H9 (cell line): Measurements from ENCODE around the gene ROR1. TPM values are rescaled to one million over a fixed set of nuclear protein-coding genes. Genes with fewer than 3 reads are reported as not detected.

Experiments used
- DNase-seq: peaks from one replicate; pipeline ENCODE4 v3.0.0-alpha.2; 2017
- H2AFZ ChIP-seq: one replicate; pipeline ENCODE4 v1.6.1; 2013; ENCODE audit warnings: mild to moderate bottlenecking, low read length, control low read depth, moderate library complexity
- H2AK5ac ChIP-seq: 2 replicates; pipeline ENCODE4 v1.6.1; 2013; ENCODE audit warnings: low read length, control low read depth, mixed read lengths; ENCODE audit not compliant: insufficient read length
- H2BK120ac ChIP-seq: one replicate; pipeline ENCODE4 v1.6.1; 2013; ENCODE audit warnings: low read depth, mild to moderate bottlenecking, low read length, control low read depth, inconsistent platforms; ENCODE audit not compliant: poor library complexity, severe bottlenecking
- H2BK12ac ChIP-seq: 2 replicates; pipeline ENCODE4 v1.6.1; 2013; ENCODE audit warnings: low read length, control low read depth, mixed read lengths, low read depth; ENCODE audit not compliant: insufficient read length
- H2BK15ac ChIP-seq: 2 replicates; pipeline ENCODE4 v1.6.1; 2013; ENCODE audit warnings: low read depth, low read length, control low read depth
- H2BK20ac ChIP-seq: one replicate; pipeline ENCODE4 v1.6.1; 2013; ENCODE audit warnings: low read depth, mild to moderate bottlenecking, low read length, control low read depth, inconsistent platforms; ENCODE audit not compliant: poor library complexity, severe bottlenecking
- H2BK5ac ChIP-seq: 2 replicates; pipeline ENCODE4 v1.6.1; 2013; ENCODE audit warnings: low read length, control low read depth, mixed read lengths; ENCODE audit not compliant: insufficient read length
- H3K14ac ChIP-seq: 2 replicates; pipeline ENCODE4 v1.6.1; 2013; ENCODE audit warnings: low read length, control low read depth; ENCODE audit not compliant: insufficient read depth
- H3K18ac ChIP-seq: 2 replicates; pipeline ENCODE4 v1.6.1; 2013; ENCODE audit warnings: low read depth, mild to moderate bottlenecking, mixed read lengths, low read length, control low read depth; ENCODE audit not compliant: insufficient read length
- H3K23ac ChIP-seq: 2 replicates; pipeline ENCODE4 v1.6.1; 2013; ENCODE audit warnings: low read length, control low read depth, mixed read lengths, low read depth; ENCODE audit not compliant: insufficient read length
- H3K23me2 ChIP-seq: 2 replicates; pipeline ENCODE4 v1.6.1; 2013; ENCODE audit warnings: low read depth, mild to moderate bottlenecking, mixed read lengths, low read length, control low read depth; ENCODE audit not compliant: insufficient read length, poor library complexity, severe bottlenecking
- H3K27ac ChIP-seq: 2 replicates; pipeline ENCODE4 v1.5.1; 2013; ENCODE audit warnings: low read length, control low read depth, mixed read lengths, low read depth; ENCODE audit not compliant: insufficient read length
- H3K27me3 ChIP-seq: 2 replicates; pipeline ENCODE4 v1.6.1; 2013; ENCODE audit warnings: low read length, control low read depth, inconsistent platforms; ENCODE audit not compliant: insufficient read depth
- H3K4ac ChIP-seq: 2 replicates; pipeline ENCODE4 v1.6.1; 2013; ENCODE audit warnings: low read depth, mild to moderate bottlenecking, control low read depth, inconsistent platforms, low read length, moderate library complexity
- H3K4me1 ChIP-seq: 2 replicates; pipeline ENCODE4 v1.6.1; 2013; ENCODE audit warnings: low read length, control low read depth, inconsistent platforms; ENCODE audit not compliant: insufficient read depth
- H3K4me2 ChIP-seq: 2 replicates; pipeline ENCODE4 v1.6.1; 2013; ENCODE audit warnings: low read length, control low read depth, mixed read lengths; ENCODE audit not compliant: insufficient read length, insufficient read depth
- H3K56ac ChIP-seq: 2 replicates; pipeline ENCODE4 v1.6.1; 2013; ENCODE audit warnings: low read depth, mild to moderate bottlenecking, mixed read lengths, low read length, control low read depth; ENCODE audit not compliant: insufficient read length
- H3K79me1 ChIP-seq: 2 replicates; pipeline ENCODE4 v1.6.1; 2013; ENCODE audit warnings: low read depth, mild to moderate bottlenecking, moderate library complexity, low read length, control low read depth, inconsistent platforms; ENCODE audit not compliant: insufficient read depth, poor library complexity, severe bottlenecking
- H3K79me2 ChIP-seq: 2 replicates; pipeline ENCODE4 v1.6.1; 2013; ENCODE audit warnings: low read length, control low read depth, inconsistent platforms; ENCODE audit not compliant: insufficient read depth
- H3K9ac ChIP-seq: 2 replicates; pipeline ENCODE4 v1.6.1; 2013; ENCODE audit warnings: low read length, control low read depth, mixed read lengths; ENCODE audit not compliant: insufficient read length; ENCODE audit errors: extremely low read depth
- H3K9me3 ChIP-seq: one replicate; pipeline ENCODE4 v1.6.1; 2013; ENCODE audit warnings: low read depth, low read length, inconsistent platforms; ENCODE audit not compliant: control insufficient read depth
- H3T11ph ChIP-seq: one replicate; pipeline ENCODE4 v1.6.1; 2013; ENCODE audit warnings: mild to moderate bottlenecking, low read length, control low read depth, inconsistent platforms
- H4K20me1 ChIP-seq: one replicate; pipeline ENCODE4 v1.6.1; 2013; ENCODE audit not compliant: control insufficient read depth, insufficient read length, insufficient read depth
- H4K5ac ChIP-seq: 2 replicates; pipeline ENCODE4 v1.6.1; 2013; ENCODE audit warnings: low read depth, mild to moderate bottlenecking, mixed read lengths, low read length, control low read depth; ENCODE audit not compliant: insufficient read length
- H4K8ac ChIP-seq: replicated peaks from 2 replicates; pipeline ENCODE4 v1.6.1; 2013; ENCODE audit warnings: low read length, control low read depth, mixed read lengths, low read depth; ENCODE audit not compliant: insufficient read length
- H4K91ac ChIP-seq: 2 replicates; pipeline ENCODE4 v1.6.1; 2013; ENCODE audit warnings: low read depth, mild to moderate bottlenecking, moderate library complexity, mixed read lengths, low read length, control low read depth; ENCODE audit not compliant: insufficient read length
- H3K27ac Mint-ChIP-seq, 3 experiments: 2 replicates in 2 of 3; 3 replicates in 1 of 3; pipeline ENCODE4 v1.8.0; 2020 to 2021; ENCODE audit warnings: mixed read lengths in 3 of 3, mild to moderate bottlenecking in 1 of 3, moderate library complexity in 1 of 3
- H3K27me3 Mint-ChIP-seq: 2 replicates; pipeline ENCODE4 v1.8.0; 2021; ENCODE audit warnings: low read depth, mild to moderate bottlenecking, moderate library complexity, mixed read lengths
- H3K36me3 Mint-ChIP-seq, 3 experiments: 2 replicates in 2 of 3; 3 replicates in 1 of 3; pipeline ENCODE4 v1.8.0; 2020 to 2021; ENCODE audit warnings: low read depth in 3 of 3, mixed read lengths in 3 of 3; ENCODE audit not compliant: insufficient read depth in 1 of 3
- H3K4me1 Mint-ChIP-seq, 2 experiments: 2 replicates each; pipeline ENCODE4 v1.8.0; 2020; ENCODE audit warnings: mixed read lengths in 2 of 2
- H3K4me3 Mint-ChIP-seq, 2 experiments: 2 replicates in 1 of 2; 3 replicates in 1 of 2; pipeline ENCODE4 v1.8.0; 2020 to 2021; ENCODE audit warnings: mild to moderate bottlenecking in 2 of 2, mixed read lengths in 2 of 2, moderate library complexity in 1 of 2
- H3K9me3 Mint-ChIP-seq, 2 experiments: 2 replicates in 1 of 2; 3 replicates in 1 of 2; pipeline ENCODE4 v1.8.0; 2020; ENCODE audit warnings: mild to moderate bottlenecking in 2 of 2, mixed read lengths in 2 of 2, moderate library complexity in 1 of 2
- CTCF ChIP-seq: fragments of 200-600 bp; sonication (generic); conservative IDR thresholded peaks from 3 replicates; pipeline ENCODE4 v1.8.0; 2021; ENCODE audit warnings: antibody characterized with exemption, mild to moderate bottlenecking
- WGBS: extraction: QIAGEN DNeasy Blood & Tissue Kit; methylation state at CpG from one replicate; pipeline ENCODE4 v1.1.7; 2013; ENCODE audit warnings: missing lambda C conversion rate, low lambda C conversion rate, mixed read lengths; ENCODE audit not compliant: insufficient read length; ENCODE audit errors: extremely low coverage; 5-methylcytosine and 5-hydroxymethylcytosine counted together
- total RNA-seq: library from RNA; stranded (reverse); gene quantifications from 2 replicates; pipeline ENCODE4 v1.2.1, GENCODE V29; 2021

Gene ROR1
- total RNA-seq, 1 experiment from 2014 or later, result 75.9 TPM

GRCh38 chr1:64163970-64164369 is 390.2 kb downstream of the ROR1 start:
- Histone ChIP-seq H3K18ac (no peak overlapping the region), H2BK5ac (no peak overlapping the region), H4K5ac (no peak overlapping the region), H2BK20ac (no peak overlapping the region), H3K14ac (no peak overlapping the region), H3K56ac (no peak overlapping the region), H2BK12ac (no peak overlapping the region), H2AFZ (no peak overlapping the region), H3T11ph (no peak overlapping the region), H3K79me2 (no peaks in the 10 kb centered on the region), H4K8ac (no peak overlapping the region), H2BK120ac (no peak overlapping the region), H4K20me1 (no peaks in the 10 kb centered on the region), H3K27ac (no peak overlapping the region), H3K4ac (no peak overlapping the region), H3K79me1 (no peaks in the 10 kb centered on the region), H3K9ac (no peak overlapping the region), H2BK15ac (no peak overlapping the region), H3K27me3 (no peaks in the 10 kb centered on the region), H3K23me2 (no peaks in the 10 kb centered on the region), H3K23ac (no peak overlapping the region), H2AK5ac (no peak overlapping the region), H3K4me2 (no peak overlapping the region), H3K4me1 (no peaks in the 10 kb centered on the region), H3K9me3 (peaks cover 7% of the 10 kb centered on the region), H4K91ac (no peak overlapping the region)
- TF ChIP-seq CTCF, result peak; percentile 66
- Mint-ChIP-seq H3K9me3 (peaks cover 3 to 16% of the 10 kb centered on the region in 2 experiments; a peak in 4 of 5 replicates), H3K4me1 (peaks cover 0 to 16% of the 10 kb centered on the region in 2 experiments; a peak in 3 of 4 replicates), H3K4me3 (no peak overlapping the region), H3K36me3 (peaks cover 46 to 58% (median 54%) of the 10 kb centered on the region in 3 experiments), H3K27ac (peak overlapping the region in 1 of 3 experiments; percentile 65; a peak in 3 of 7 replicates), H3K27me3 (no peaks in the 10 kb centered on the region)
- DNase-seq, result no peak
- WGBS, result no CpG with 5 or more reads among the region's 1 CpG
